Uterus (tissue), 4 donors: ENCODE results near the gene POP5. TPM values are rescaled to one million over a fixed set of nuclear protein-coding genes. Genes with fewer than 3 reads are reported as not detected.
"Not testable (repeated sequence)": the region's sequence is repeated elsewhere in the genome, so short reads cannot be mapped to it uniquely, and the experiment has no call there.

Experiments used
- DNase-seq, 2 donors: peaks; one replicate each; pipeline ENCODE4 v3.0.0-alpha.2; 2019 to 2020
- H3K27ac ChIP-seq, 2 donors: fragments of 200-600 bp; sonication (generic); 1 replicate in 1 of 2; 2 replicates in 1 of 2; pipeline ENCODE4 v1.5.1; 2016 to 2018
- H3K27me3 ChIP-seq, 2 donors: fragments of 200-600 bp; sonication (generic); one replicate each; pipeline ENCODE4 v1.5.1; 2018 to 2019; ENCODE audit warnings: control low read depth in 1 of 2
- H3K36me3 ChIP-seq, 2 donors: fragments of 200-600 bp; sonication (generic); one replicate each; pipeline ENCODE4 v1.5.1; 2019; ENCODE audit warnings: control low read depth in 1 of 2
- H3K4me1 ChIP-seq, 2 donors: fragments of 200-600 bp; sonication (generic); one replicate each; pipeline ENCODE4 v1.5.1; 2018 to 2019; ENCODE audit warnings: control low read depth in 1 of 2
- H3K4me3 ChIP-seq, 2 donors: fragments of 200-600 bp; sonication (generic); 1 replicate in 1 of 2; 2 replicates in 1 of 2; pipeline ENCODE4 v1.5.1; 2018 to 2019; ENCODE audit warnings: mild to moderate bottlenecking in 1 of 2
- H3K9me3 ChIP-seq, 2 donors: fragments of 200-600 bp; sonication (generic); one replicate each; pipeline ENCODE4 v1.5.1; 2019; ENCODE audit warnings: control low read depth in 1 of 2
- POLR2A ChIP-seq, 2 donors: fragments of 450-650 bp; IDR thresholded peaks; one replicate each; pipeline ENCODE4 v1.6.1; 2016; ENCODE audit warnings: antibody characterized with exemption in 2 of 2, mild to moderate bottlenecking in 1 of 2, moderate library complexity in 1 of 2
- intact Hi-C: fragments of 100-400 bp; cut with DNase I; formaldehyde crosslinking; loops from one replicate; pipeline ENCODE4 v1.15.1; 2023; ENCODE audit warnings: low total_unique reads
- total RNA-seq, 4 donors: library from RNA; depleted of rRNA in 3 of 4; stranded (reverse); fragments of >200 nt in 3 of 4; gene quantifications; one replicate each; pipeline versions ENCODE4 v1.1.0 to v1.2.4, GENCODE V29; 2014 to 2023
- TF ChIP-seq, protein P1 (sequence below), 4 experiments: fragments of 200-600 bp in 2 of 4; fragments of 450-650 bp in 2 of 4; sonication (generic) in 2 of 4; IDR thresholded peaks; one replicate each; pipeline ENCODE4 v1.5.1; 2016 to 2019; ENCODE audit warnings: antibody characterized with exemption in 4 of 4, mild to moderate bottlenecking in 2 of 4, moderate library complexity in 1 of 4
- donor health status: DM: yes; HTN: yes; CAD: no.

The POP5 gene
- total RNA-seq, 4 donors from 2014 or later = 0.59 to 32.2 (median 18.0) TPM

DNA sequence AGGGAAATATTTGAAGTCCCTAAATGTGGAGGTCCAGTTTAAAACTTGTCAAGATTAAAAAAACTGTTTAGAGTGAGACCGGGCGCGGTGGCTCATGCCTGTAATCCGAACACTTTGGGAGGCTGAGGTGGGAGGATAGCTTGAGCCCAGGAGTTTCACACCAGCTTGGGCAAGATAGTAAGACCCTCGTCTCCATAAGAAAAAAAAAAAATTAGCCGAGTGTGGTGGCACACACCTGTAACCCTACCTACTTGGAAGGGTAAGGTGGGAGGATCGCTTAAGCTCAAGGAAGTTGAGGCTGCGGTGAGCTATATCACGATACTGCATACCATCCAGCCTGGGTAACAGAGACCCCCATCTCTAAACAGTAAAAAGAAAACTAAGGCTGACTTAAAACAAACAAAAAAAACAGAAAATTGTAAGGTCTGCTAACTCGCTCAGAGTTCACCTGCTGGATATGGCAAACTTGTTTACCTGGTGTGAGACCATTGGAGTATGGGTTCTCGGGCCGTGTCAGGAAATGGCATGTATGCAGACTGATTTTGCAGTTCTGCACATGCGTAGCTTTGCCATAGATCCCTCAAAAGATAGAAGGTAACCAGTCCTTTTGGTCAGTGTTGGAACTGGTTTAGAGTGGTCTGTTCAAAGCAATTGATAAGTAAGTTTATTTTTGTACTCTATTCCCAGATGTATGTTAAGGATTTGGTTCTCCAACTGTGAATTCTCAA is 45.0 kb downstream of the POP5 start:
- DNase-seq = no peak
- Histone ChIP-seq H3K4me3 (peak overlapping the region; percentile 70 to 76), H3K4me1 (peaks cover 15 to 17% of the 10 kb centered on the region in 2 donors), H3K27me3 (no peaks in the 10 kb centered on the region), H3K36me3 (no peaks in the 10 kb centered on the region), H3K27ac (peak overlapping the region; percentile 89 to 92), H3K9me3 (no peaks in the 10 kb centered on the region)
- TF ChIP-seq, protein P1, sequence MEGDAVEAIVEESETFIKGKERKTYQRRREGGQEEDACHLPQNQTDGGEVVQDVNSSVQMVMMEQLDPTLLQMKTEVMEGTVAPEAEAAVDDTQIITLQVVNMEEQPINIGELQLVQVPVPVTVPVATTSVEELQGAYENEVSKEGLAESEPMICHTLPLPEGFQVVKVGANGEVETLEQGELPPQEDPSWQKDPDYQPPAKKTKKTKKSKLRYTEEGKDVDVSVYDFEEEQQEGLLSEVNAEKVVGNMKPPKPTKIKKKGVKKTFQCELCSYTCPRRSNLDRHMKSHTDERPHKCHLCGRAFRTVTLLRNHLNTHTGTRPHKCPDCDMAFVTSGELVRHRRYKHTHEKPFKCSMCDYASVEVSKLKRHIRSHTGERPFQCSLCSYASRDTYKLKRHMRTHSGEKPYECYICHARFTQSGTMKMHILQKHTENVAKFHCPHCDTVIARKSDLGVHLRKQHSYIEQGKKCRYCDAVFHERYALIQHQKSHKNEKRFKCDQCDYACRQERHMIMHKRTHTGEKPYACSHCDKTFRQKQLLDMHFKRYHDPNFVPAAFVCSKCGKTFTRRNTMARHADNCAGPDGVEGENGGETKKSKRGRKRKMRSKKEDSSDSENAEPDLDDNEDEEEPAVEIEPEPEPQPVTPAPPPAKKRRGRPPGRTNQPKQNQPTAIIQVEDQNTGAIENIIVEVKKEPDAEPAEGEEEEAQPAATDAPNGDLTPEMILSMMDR (IDR thresholded peaks at IDR 0.05) = no peak
- no peak for TF ChIP-seq POLR2A (IDR thresholded peaks at IDR 0.05)
- intact Hi-C loops = no loop called here

DNA sequence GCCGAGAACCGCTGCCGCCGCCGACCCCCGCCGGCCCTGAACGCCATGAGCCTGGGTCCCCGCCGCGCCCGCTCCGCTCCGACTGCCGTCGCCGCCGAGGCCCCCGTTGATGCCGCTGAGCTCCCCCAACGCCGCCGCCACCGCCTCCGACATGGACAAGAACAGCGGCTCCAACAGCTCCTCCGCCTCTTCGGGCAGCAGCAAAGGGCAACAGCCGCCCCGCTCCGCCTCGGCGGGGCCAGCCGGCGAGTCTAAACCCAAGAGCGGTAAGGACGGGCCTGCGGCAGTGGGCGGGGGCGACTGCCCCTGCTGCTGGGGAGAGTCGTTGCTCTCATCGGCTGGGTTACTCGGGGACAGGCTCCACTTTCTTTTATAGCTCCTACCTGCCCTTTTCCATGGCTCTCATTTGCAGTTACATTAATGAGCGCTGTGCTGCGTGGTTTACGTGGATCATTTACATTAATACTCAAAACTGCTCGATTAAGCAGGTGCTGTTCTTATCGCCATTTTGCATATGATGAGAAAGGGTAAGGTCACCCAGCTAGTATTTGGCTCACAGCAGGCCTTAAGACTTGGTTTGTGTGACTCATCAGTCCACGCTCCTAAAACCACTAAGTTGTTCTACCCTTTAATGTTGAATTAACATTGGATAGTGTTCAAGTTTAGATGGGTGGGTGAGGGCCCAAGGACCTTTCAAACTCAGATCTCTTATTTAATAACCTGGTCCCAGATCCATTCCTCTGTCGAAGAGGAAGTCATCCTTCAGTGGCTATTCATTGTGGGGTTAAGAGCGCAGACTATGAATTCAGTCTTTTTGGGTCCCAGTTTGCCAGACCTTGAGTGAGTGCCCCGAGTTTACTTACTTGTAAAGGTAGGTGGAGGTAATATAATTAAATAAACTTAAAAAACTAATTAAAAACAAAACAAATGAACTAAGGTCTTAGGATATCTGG is 46.2 kb downstream of the POP5 start:
- TF ChIP-seq POLR2A (IDR thresholded peaks at IDR 0.05) = no peak
- TF ChIP-seq, protein P1 (IDR thresholded peaks at IDR 0.05) = no peak

DNA sequence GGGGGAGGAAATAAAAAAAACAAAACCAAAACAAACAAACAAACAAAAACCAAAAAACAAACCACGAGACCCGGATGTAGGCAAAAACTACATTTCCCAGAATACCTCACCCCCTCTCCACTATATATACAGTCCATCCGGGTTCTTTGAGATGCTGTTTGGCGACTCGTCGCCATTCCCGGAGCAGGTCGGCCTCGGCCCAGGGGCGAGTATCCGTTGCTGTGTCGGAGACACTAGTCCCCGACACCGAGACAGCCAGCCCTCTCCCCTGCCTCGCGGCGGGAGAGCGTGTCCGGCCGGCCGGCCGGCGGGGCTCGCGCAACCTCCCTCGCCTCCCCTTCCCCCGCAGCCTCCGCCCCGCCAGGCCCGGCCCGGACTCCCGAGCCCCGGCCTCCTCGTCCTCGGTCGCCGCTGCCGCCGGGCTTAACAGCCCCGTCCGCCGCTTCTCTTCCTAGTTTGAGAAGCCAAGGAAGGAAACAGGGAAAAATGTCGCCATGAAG is 46.9 kb downstream of the POP5 start, which contains the start of gene RNF10:
Gene RNF10 (plus strand): TSS at position 154 of the 500 bp plus-strand sequence. CDS start 456 bp downstream, outside the sequence.
- DNase-seq = peak; percentile 74 to 83
- intact Hi-C loops = no loop called here

More for the DNA sequence above, 46.2 kb downstream of the POP5 start:
- peak; percentile 23 to 28 for DNase-seq
- Histone ChIP-seq H3K4me3 (peak overlapping the region; percentile 70 to 76), H3K27ac (peak overlapping the region; percentile 89 to 92), H3K4me1 (peaks cover 15 to 17% of the 10 kb centered on the region in 2 donors), H3K27me3 (no peaks in the 10 kb centered on the region), H3K36me3 (no peaks in the 10 kb centered on the region), H3K9me3 (no peaks in the 10 kb centered on the region)
- intact Hi-C loops = no loop called here

DNA sequence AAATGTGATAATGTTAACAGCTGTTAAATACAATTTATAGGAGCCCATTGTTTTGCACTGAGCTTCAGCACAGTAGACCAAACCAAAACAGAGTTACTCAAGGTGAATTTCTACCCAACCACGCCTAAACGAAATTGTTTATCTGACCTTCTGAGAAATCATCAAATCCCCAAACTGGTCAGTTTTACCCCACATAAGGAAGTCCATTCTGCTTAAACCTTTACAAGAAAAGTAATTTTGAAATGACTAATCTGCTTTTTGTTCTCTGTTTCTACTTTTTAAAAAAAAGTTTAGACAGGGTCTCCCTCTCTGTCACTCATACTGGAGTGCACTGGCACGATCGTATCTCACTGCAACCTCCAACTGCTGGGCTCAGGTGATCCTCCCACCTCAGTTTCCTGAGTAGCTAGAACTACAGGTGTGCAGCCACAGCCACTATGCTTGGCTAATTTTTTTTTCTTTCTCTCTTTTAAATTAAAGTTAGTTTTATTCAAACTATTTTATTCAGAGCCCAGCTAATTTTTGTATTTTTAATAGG is 48.4 kb downstream of the POP5 start:
- Histone ChIP-seq H3K27me3 (no peaks in the 10 kb centered on the region), H3K27ac (no peak overlapping the region), H3K9me3 (no peaks in the 10 kb centered on the region), H3K36me3 (no peaks in the 10 kb centered on the region), H3K4me1 (peaks cover 15 to 17% of the 10 kb centered on the region in 2 donors), H3K4me3 (no peak overlapping the region)
- no peak for DNase-seq
- intact Hi-C loops = no loop called here
- no peak for TF ChIP-seq POLR2A (IDR thresholded peaks at IDR 0.05)
- TF ChIP-seq, protein P1 (IDR thresholded peaks at IDR 0.05) = no peak

More for the DNA sequence above, 46.9 kb downstream of the POP5 start, which contains the start of gene RNF10:
- no peaks in the 10 kb centered on the region for H3K9me3 ChIP-seq
- H3K27me3 ChIP-seq = no peaks in the 10 kb centered on the region
- TF ChIP-seq, protein P1 (IDR thresholded peaks at IDR 0.05) = peak in 1 of 4 experiments; percentile 7
- TF ChIP-seq POLR2A (IDR thresholded peaks at IDR 0.05) = peak; percentile 95 to 97
- H3K27ac ChIP-seq = peak within 1 kb of the TSS; percentile 89 to 92
- H3K4me3 ChIP-seq = peak within 1 kb of the TSS; percentile 70 to 76
- no peaks in the 10 kb centered on the region for H3K36me3 ChIP-seq
- H3K4me1 ChIP-seq = peaks cover 15 to 17% of the 10 kb centered on the region in 2 donors

DNA sequence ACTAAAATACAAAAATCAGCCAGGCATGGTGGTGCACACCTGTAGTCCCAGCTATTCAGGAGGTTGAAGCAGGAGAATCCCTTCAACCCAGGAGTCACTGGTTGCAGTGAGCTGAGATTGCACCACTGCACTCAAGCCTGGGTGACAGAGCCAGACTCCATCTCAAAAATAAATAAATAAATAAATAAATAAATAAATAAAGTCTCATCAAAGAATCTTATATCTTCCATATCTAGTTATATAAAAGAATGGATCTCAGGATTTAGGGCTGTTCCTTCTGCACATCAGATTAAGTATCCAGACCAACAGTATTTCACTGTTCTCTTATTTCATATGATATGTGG is 50.8 kb downstream of the POP5 start:
- H3K36me3 ChIP-seq, H3K9me3 ChIP-seq, H3K27me3 ChIP-seq, DNase-seq, H3K4me1 ChIP-seq, intact Hi-C loops, H3K4me3 ChIP-seq: not testable (repeated sequence)
- peak overlapping the region; percentile 88 to 98 for H3K27ac ChIP-seq
